GM12878 (cell line): ENCODE measurements around the gene ABCC5. TPM values are rescaled to one million over a fixed set of nuclear protein-coding genes. Genes with fewer than 3 reads are reported as not detected.

Source experiments
- ATAC-seq: fragments of 200-7000 bp; cut with Tn5 transposase; 3 replicates; pipeline ENCODE4 v1.9.1; 2020; ENCODE audit warnings: mild to moderate bottlenecking, moderate library complexity
- BruUV-seq: library from RNA; stranded (reverse); fragments of 400-500 nt; replicated peaks from 2 replicates; lab custom pipeline; 2021; lab: Mats Ljungman, UMichigan
- CTCF ChIA-PET: fragments of 300-600 bp; sonication (Branson Sonifier 250); formaldehyde crosslinking; extraction: SDS; loops from one replicate; lab custom pipeline; 2021; ENCODE audit warnings: inconsistent platforms; lab: Yijun Ruan, JAX
- POLR2A ChIA-PET: fragments of 350-600 bp; formaldehyde crosslinking; extraction: SDS; loops from one replicate; lab custom pipeline; 2021; ENCODE audit warnings: inconsistent platforms; lab: Charles Lee
- RAD21 ChIA-PET: fragments of 300-600 bp; sonication (Branson Sonifier 250); formaldehyde crosslinking; loops from one replicate; lab custom pipeline; 2023; ENCODE audit warnings: antibody characterized with exemption; ENCODE audit not compliant: unreplicated experiment; lab: Charles Lee
- SMC1A ChIA-PET: fragments of 300-600 bp; sonication (Branson Sonifier 250); formaldehyde crosslinking; loops from one replicate; lab custom pipeline; 2023; ENCODE audit not compliant: unreplicated experiment, uncharacterized antibody; lab: Charles Lee
- DNase-seq: peaks from one replicate; pipeline ENCODE4 v3.0.0-alpha.2; 2011; ENCODE audit warnings: low read depth, low spot score
- FAIRE-seq: peaks from 3 replicates; lab custom pipeline; 2011; peaks lifted over from hg19 to GRCh38; lab: Jason Lieb, UNC
- H2AFZ ChIP-seq: 2 replicates; pipeline ENCODE4 v1.6.0; 2011; ENCODE audit warnings: low read depth, low read length, control low read depth; ENCODE audit not compliant: control insufficient read depth
- H3K27ac ChIP-seq: 2 replicates; pipeline ENCODE4 v1.5.1; 2011; ENCODE audit warnings: control low read depth; ENCODE audit not compliant: control insufficient read depth, insufficient read depth
- H3K27me3 ChIP-seq, 2 experiments: replicated peaks in 1 of 2; 2 replicates each; pipeline versions ENCODE4 v1.6.0 to v1.6.1; 2011; ENCODE audit warnings: low read length in 1 of 2; ENCODE audit not compliant: control insufficient read depth in 2 of 2, insufficient read depth in 2 of 2
- H3K36me3 ChIP-seq, 2 experiments: 2 replicates each; pipeline ENCODE4 v1.5.1; 2011; ENCODE audit warnings: low read length in 1 of 2; ENCODE audit not compliant: control insufficient read depth in 2 of 2, insufficient read depth in 2 of 2
- H3K4me1 ChIP-seq: 2 replicates; pipeline ENCODE4 v1.6.1; 2011; ENCODE audit warnings: mild to moderate bottlenecking, low read length, moderate library complexity, mixed read lengths; ENCODE audit not compliant: control insufficient read depth, insufficient read depth
- H3K4me2 ChIP-seq: 2 replicates; pipeline ENCODE4 v1.6.0; 2011; ENCODE audit warnings: control low read depth; ENCODE audit not compliant: control insufficient read depth, insufficient read depth
- H3K4me3 ChIP-seq: fragments of 200-600 bp; sonication (generic); 2 replicates; pipeline ENCODE4 v1.5.1; 2016
- H3K79me2 ChIP-seq: 2 replicates; pipeline ENCODE4 v1.6.0; 2011; ENCODE audit warnings: low read length; ENCODE audit not compliant: control insufficient read depth, insufficient read depth
- H3K9ac ChIP-seq: 2 replicates; pipeline ENCODE4 v1.8.0; 2011; ENCODE audit warnings: low read length, control low read depth, mixed read lengths; ENCODE audit not compliant: control insufficient read depth, insufficient read depth
- H3K9me3 ChIP-seq: replicated peaks from 3 replicates; pipeline ENCODE4 v1.5.1; 2011; ENCODE audit warnings: mild to moderate bottlenecking, low read length; ENCODE audit not compliant: control insufficient read depth, insufficient read depth
- H4K20me1 ChIP-seq: 2 replicates; pipeline ENCODE4 v1.6.0; 2011; ENCODE audit not compliant: control insufficient read depth, insufficient read depth
- BRCA1 ChIP-seq: IDR thresholded peaks from 2 replicates; pipeline ENCODE4 v1.6.1; 2011; ENCODE audit warnings: low read depth, low read length, improper control_type of control experiment
- EZH2 ChIP-seq: IDR thresholded peaks from 2 replicates; pipeline ENCODE4 v1.6.1; 2012; ENCODE audit warnings: low read depth, mild to moderate bottlenecking, control low read depth, inconsistent platforms, low read length, borderline replicate concordance; ENCODE audit not compliant: control insufficient read depth
- FOS ChIP-seq: IDR thresholded peaks from 3 replicates; pipeline ENCODE4 v1.6.1; 2011; ENCODE audit warnings: borderline replicate concordance; ENCODE audit not compliant: insufficient read length; ENCODE audit errors: extremely low read depth
- HCFC1 ChIP-seq: fragments of 150-350 bp; IDR thresholded peaks from 2 replicates; pipeline ENCODE4 v1.6.1; 2014; ENCODE audit warnings: low read length
- IRF3 ChIP-seq: fragments of 450-650 bp; IDR thresholded peaks from 2 replicates; pipeline ENCODE4 v1.6.1; 2014; ENCODE audit warnings: mild to moderate bottlenecking
- MTA3 ChIP-seq: IDR thresholded peaks from 2 replicates; pipeline ENCODE4 v1.6.1; 2012; ENCODE audit warnings: low read length, inconsistent platforms, borderline replicate concordance
- RAD51 ChIP-seq: fragments of 450-650 bp; IDR thresholded peaks from 2 replicates; pipeline ENCODE4 v1.6.1; 2016; ENCODE audit warnings: moderate library complexity, mild to moderate bottlenecking, inconsistent platforms
- SMC3 ChIP-seq: IDR thresholded peaks from 2 replicates; pipeline ENCODE4 v1.6.1; 2011; ENCODE audit warnings: low read length, improper control_type of control experiment, borderline replicate concordance
- SREBF2 ChIP-seq: IDR thresholded peaks from 2 replicates; pipeline ENCODE4 v1.6.1; 2012; ENCODE audit warnings: mild to moderate bottlenecking, low read length
- ZNF384 ChIP-seq: IDR thresholded peaks from 2 replicates; pipeline ENCODE4 v1.6.1; 2012; ENCODE audit warnings: low read depth, mild to moderate bottlenecking, low read length, improper control_type of control experiment, borderline replicate concordance
- WGBS: methylation state at CpG from one replicate; pipeline ENCODE4 v1.1.6; 2016; ENCODE audit warnings: low lambda C conversion rate; ENCODE audit not compliant: insufficient replicate concordance, insufficient coverage; ENCODE audit errors: missing lambda C conversion rate; 5-methylcytosine and 5-hydroxymethylcytosine counted together
- in situ Hi-C: fragments of 300-500 bp; cut with MboI; formaldehyde crosslinking; loops from 9 replicates; pipeline ENCODE4 v1.14.3; 2018; ENCODE audit warnings: mixed read lengths
- intact Hi-C: fragments of 100-400 bp; cut with micrococcal nuclease; formaldehyde crosslinking; loops from one replicate; pipeline ENCODE4 v1.14.2; 2022; ENCODE audit not compliant: unreplicated experiment
- polyA plus RNA-seq, 11 experiments: library from polyadenylated mRNA; depleted of rRNA in 4 of 11; unstranded in 6 of 11; stranded (reverse) in 5 of 11; fragments of >200 nt; fragmentation: Nextera tagmentation in 4 of 11; fragmentation: Illumina TruSeq in 1 of 11; extraction: Ambion mirVana in 4 of 11; extraction: Trizol in 1 of 11; gene quantifications; 1 replicate in 1 of 11; 2 replicates in 10 of 11; pipeline versions ENCODE4 v1.2.1 to v1.2.3, GENCODE V29; 2011 to 2016; ENCODE audit warnings: inconsistent platforms in 2 of 11, missing spikeins in 2 of 11, low read depth in 1 of 11
- total RNA-seq, 4 experiments: library from RNA; depleted of rRNA in 3 of 4; stranded (reverse); fragments of >200 nt in 3 of 4; fragmentation: Illumina TruSeq in 1 of 4; extraction: Trizol in 1 of 4; gene quantifications; 2 replicates each; pipeline versions ENCODE4 v1.2.1 to v1.2.3, GENCODE V29; 2013 to 2021
- TF ChIP-seq, protein P1 (sequence below): fragments of 450-650 bp; IDR thresholded peaks from 2 replicates; pipeline ENCODE4 v1.6.1; 2017; ENCODE audit warnings: antibody characterized with exemption, mild to moderate bottlenecking, moderate library complexity

The ABCC5 gene
- total and polyA plus RNA-seq, 10 of the 15 experiments (the other 5 are each of a cell fraction or from before 2014, with no cell fraction given), result 6.0 to 17.8 (median 9.7) TPM

- ChIA-PET RAD21 (no interaction called here), SMC1A (no interaction called here), CTCF (interaction anchor here (0.6 to 1.0 kb wide), 2 partner anchors 13 to 99 kb away, joined by 3 to 6 read pairs; no protein-coding TSS in a partner anchor), POLR2A (no interaction called here)
- DNase-seq, result no peak
- WGBS, result 93% methylated on average over 9 of the region's 9 CpGs
- Histone ChIP-seq H3K4me1 (peaks cover 4% of the 10 kb centered on the region), H3K4me2 (no peak overlapping the region), H3K36me3 (peaks cover 0 to 11% of the 10 kb centered on the region in 2 experiments; a peak in 3 of 4 replicates), H2AFZ (no peak overlapping the region), H3K9ac (no peak overlapping the region), H3K79me2 (peaks cover 57% of the 10 kb centered on the region), H3K9me3 (no peaks in the 10 kb centered on the region), H3K27ac (no peak overlapping the region), H3K27me3 (no peaks in the 10 kb centered on the region), H3K4me3 (no peak overlapping the region), H4K20me1 (no peaks in the 10 kb centered on the region; the same call in none of the 2 replicates)
- in situ Hi-C loops, result no loop called here
- TF ChIP-seq ZNF384, result no peak
- TF ChIP-seq, protein P1, sequence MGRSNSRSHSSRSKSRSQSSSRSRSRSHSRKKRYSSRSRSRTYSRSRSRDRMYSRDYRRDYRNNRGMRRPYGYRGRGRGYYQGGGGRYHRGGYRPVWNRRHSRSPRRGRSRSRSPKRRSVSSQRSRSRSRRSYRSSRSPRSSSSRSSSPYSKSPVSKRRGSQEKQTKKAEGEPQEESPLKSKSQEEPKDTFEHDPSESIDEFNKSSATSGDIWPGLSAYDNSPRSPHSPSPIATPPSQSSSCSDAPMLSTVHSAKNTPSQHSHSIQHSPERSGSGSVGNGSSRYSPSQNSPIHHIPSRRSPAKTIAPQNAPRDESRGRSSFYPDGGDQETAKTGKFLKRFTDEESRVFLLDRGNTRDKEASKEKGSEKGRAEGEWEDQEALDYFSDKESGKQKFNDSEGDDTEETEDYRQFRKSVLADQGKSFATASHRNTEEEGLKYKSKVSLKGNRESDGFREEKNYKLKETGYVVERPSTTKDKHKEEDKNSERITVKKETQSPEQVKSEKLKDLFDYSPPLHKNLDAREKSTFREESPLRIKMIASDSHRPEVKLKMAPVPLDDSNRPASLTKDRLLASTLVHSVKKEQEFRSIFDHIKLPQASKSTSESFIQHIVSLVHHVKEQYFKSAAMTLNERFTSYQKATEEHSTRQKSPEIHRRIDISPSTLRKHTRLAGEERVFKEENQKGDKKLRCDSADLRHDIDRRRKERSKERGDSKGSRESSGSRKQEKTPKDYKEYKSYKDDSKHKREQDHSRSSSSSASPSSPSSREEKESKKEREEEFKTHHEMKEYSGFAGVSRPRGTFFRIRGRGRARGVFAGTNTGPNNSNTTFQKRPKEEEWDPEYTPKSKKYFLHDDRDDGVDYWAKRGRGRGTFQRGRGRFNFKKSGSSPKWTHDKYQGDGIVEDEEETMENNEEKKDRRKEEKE, result no peak
- TF ChIP-seq HCFC1, result no peak
- TF ChIP-seq RAD51, result no peak
- TF ChIP-seq FOS, result no peak
- TF ChIP-seq BRCA1, result no peak
- no peak for TF ChIP-seq SREBF2
- no peak for TF ChIP-seq IRF3
- TF ChIP-seq EZH2, result no peak
- TF ChIP-seq MTA3, result no peak
- TF ChIP-seq SMC3, result no peak
- no TSS peak for BruUV-seq
- no peak for ATAC-seq
- intact Hi-C loops, result no loop called here
- no peak for FAIRE-seq
Measured at GRCh38 chr3:183880121-183880520, 137.6 kb downstream of the ABCC5 start.
